ENCODE data around the gene FGD5. TPM values are rescaled to one million over a fixed set of nuclear protein-coding genes. Genes with fewer than 3 reads are reported as not detected.

Gene FGD5
- total RNA-seq, 1 donor from 2014 or later = 86.3 TPM

DNA sequence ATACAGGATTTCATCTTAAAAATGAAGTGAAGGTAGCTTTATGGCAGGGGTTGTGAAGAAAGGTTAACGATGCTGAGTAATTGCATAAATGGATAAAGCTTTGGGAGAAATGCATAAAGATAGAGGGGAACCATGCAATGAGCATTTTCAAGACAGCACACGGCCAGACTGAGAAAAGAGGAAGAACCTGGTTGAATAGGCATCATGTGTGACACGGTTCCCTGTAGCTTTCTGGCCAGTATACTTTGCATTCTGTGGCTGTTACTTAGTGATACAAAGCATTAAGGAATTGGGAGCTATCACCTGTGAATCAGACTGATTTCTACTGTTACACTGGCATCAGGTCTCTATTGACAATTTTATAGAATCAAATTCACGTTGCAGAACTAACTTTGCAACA lies 161.9 kb downstream of the FGD5 start:
- no peak for DNase-seq (ENCODE audit: low read depth in 2 of 2)

Other genes with a start within 250 kb of the FGD5 start
- 4.7 and 6.4 TPM in 2 replicates for gene CCDC174, start 167.2 kb upstream of the FGD5 start, total RNA-seq
- gene C3orf20, start 143.8 kb upstream of the FGD5 start, total RNA-seq = not detected in 2 replicates
- 16.3 and 21.6 TPM in 2 replicates for gene NR2C2, start 128.6 kb downstream of the FGD5 start, total RNA-seq
- gene MRPS25, start 246.4 kb downstream of the FGD5 start, total RNA-seq = 21.6 and 23.4 TPM in 2 replicates